ENCODE data around the gene ZNF503. TPM values are rescaled to one million over a fixed set of nuclear protein-coding genes. Genes with fewer than 3 reads are reported as not detected.

ZNF503 gene
- total and polyA plus RNA-seq, 2 of the 8 experiments (the other 6 are each of a cell fraction or from before 2014, with no cell fraction given) = 0.03 to 0.13 TPM

DNA sequence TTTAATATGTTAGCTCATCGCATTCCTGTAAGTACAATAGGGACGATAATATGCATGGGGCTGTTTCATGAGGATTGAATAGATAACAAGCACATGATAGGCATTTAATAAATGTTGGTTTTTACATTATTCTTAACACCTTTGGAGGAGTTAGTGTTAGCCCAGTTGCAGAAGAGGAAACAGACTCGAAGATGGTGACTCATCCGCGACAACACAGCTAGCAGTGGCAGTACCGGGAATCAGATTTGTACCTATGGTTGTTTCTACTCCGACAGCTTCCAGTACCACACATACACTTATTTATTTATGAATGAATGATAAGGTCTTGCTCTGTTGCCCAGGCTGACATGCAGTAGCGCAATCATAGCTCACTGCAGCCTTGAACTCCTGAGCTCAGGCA is 32.7 kb upstream of the ZNF503 start:
- DNase-seq (ENCODE audit: low read depth in 1 of 2, low spot score in 2 of 2) (no peak), FAIRE-seq (no peak)
- Histone ChIP-seq H3K4me3 (ENCODE audit: extremely low read depth in 1 of 4, insufficient read depth in 2 of 4, low read depth in 3 of 4, low read length in 4 of 4) (no peak overlapping the region), H3K4me2 (ENCODE audit: insufficient read depth in 1 of 2, low read depth in 2 of 2, low read length in 2 of 2) (no peak overlapping the region), H3K9ac (replicated peaks in 1 of 4; ENCODE audit: extremely low read depth in 1 of 4, low read depth in 3 of 4, low read length in 3 of 4) (no peak overlapping the region), H3K4ac (replicated peaks; ENCODE audit: insufficient read length, low read depth, low read length) (no peak overlapping the region), H3K27ac (ENCODE audit: low read depth, low read length) (no peak overlapping the region), H2AK5ac (ENCODE audit: low read depth, low read length) (no peak overlapping the region), H4K20me1 (replicated peaks in 1 of 2; ENCODE audit: control insufficient read depth in 1 of 2, insufficient read depth in 2 of 2, low read length in 2 of 2) (peaks cover 7% of the 10 kb centered on the region in 2 experiments), H2BK20ac (ENCODE audit: low read length) (no peak overlapping the region), H3K4me1 (replicated peaks in 1 of 4; ENCODE audit: control insufficient read depth in 3 of 4, insufficient read depth in 4 of 4, low read length in 3 of 4) (peaks cover 5 to 13% (median 8%) of the 10 kb centered on the region in 4 experiments), H3K79me1 (ENCODE audit: low read depth, low read length) (no peaks in the 10 kb centered on the region), H3K23me2 (ENCODE audit: low read depth, low read length) (peaks cover 4% of the 10 kb centered on the region; the same call in 1 of the 2 replicates), H3K56ac (replicated peaks; ENCODE audit: insufficient read length, low read depth, low read length) (no peak overlapping the region), H3K18ac (ENCODE audit: extremely low read depth, low read length) (no peak overlapping the region), H2AFZ (ENCODE audit: low read length) (no peak overlapping the region), H4K5ac (ENCODE audit: insufficient read length, low read depth, low read length) (no peak overlapping the region), H3K36me3 (ENCODE audit: control insufficient read depth in 2 of 4, insufficient read depth in 4 of 4, low read length in 3 of 4) (no peaks in the 10 kb centered on the region), H3K9me3 (ENCODE audit: insufficient read depth in 2 of 2, low read depth in 1 of 2, low read length in 1 of 2) (no peaks in the 10 kb centered on the region), H3K14ac (ENCODE audit: insufficient read length) (no peak overlapping the region), H2BK5ac (ENCODE audit: low read depth, low read length) (no peak overlapping the region), H3K27me3 (replicated peaks in 1 of 4; ENCODE audit: control insufficient read depth in 3 of 4, extremely low read depth in 1 of 4, insufficient read depth in 3 of 4, low read length in 3 of 4) (peaks cover 42 to 81% (median 65%) of the 10 kb centered on the region in 4 experiments), H4K8ac (ENCODE audit: extremely low read depth, insufficient read depth, low read length) (no peak overlapping the region), H2BK12ac (ENCODE audit: low read depth, low read length) (no peak overlapping the region), H3K79me2 (ENCODE audit: control insufficient read depth in 1 of 2, insufficient read depth in 2 of 2, low read length in 2 of 2) (no peaks in the 10 kb centered on the region), H2BK15ac (ENCODE audit: low read length) (no peak overlapping the region), H3K23ac (ENCODE audit: insufficient read length) (no peak overlapping the region), H2BK120ac (replicated peaks; ENCODE audit: low read depth, low read length) (no peak overlapping the region), H4K91ac (replicated peaks; ENCODE audit: insufficient read length, low read length) (no peak overlapping the region)
- CTCF ChIA-PET (ENCODE audit: partially characterized antibody) = interaction anchor here (0.7 to 1.4 kb wide), 4 partner anchors 8 to 579 kb away, joined by 3 to 6 read pairs (median 3); no protein-coding TSS in a partner anchor
- TF ChIP-seq, protein P1, sequence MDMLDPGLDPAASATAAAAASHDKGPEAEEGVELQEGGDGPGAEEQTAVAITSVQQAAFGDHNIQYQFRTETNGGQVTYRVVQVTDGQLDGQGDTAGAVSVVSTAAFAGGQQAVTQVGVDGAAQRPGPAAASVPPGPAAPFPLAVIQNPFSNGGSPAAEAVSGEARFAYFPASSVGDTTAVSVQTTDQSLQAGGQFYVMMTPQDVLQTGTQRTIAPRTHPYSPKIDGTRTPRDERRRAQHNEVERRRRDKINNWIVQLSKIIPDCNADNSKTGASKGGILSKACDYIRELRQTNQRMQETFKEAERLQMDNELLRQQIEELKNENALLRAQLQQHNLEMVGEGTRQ (IDR thresholded peaks at IDR 0.05; ENCODE audit: low read length) = no peak
- no peak for TF ChIP-seq KDM1A (IDR thresholded peaks at IDR 0.05; ENCODE audit: borderline replicate concordance, low read length)
- no peak for TF ChIP-seq TBP (IDR thresholded peaks at IDR 0.05; ENCODE audit: low read depth, low read length)
- TF ChIP-seq FOSL1 (IDR thresholded peaks at IDR 0.05; ENCODE audit: insufficient read depth, low read depth, low read length) = no peak
- POLR2A ChIA-PET (ENCODE audit: partially characterized antibody) = no interaction called here
- WGBS, 2 experiments (ENCODE audit: extremely low coverage in 1 of 2, insufficient coverage in 1 of 2, insufficient read length in 1 of 2, insufficient replicate concordance in 2 of 2, low coverage in 1 of 2, low lambda C conversion rate in 2 of 2, missing lambda C conversion rate in 1 of 2) = 81% methylated on average over 8 of the region's 8 CpGs; no CpG with 5 or more reads in 1 of the 2 experiments
